HG03354 (cell line): ENCODE data around the gene CPXM2.

Experiments used
- ATAC-seq: cut with Tn5 transposase; IDR thresholded peaks from one replicate; pipeline ENCODE4 v1.9.1; 2021; ENCODE audit warnings: mild to moderate bottlenecking; ENCODE audit not compliant: unreplicated experiment, poor library complexity, severe bottlenecking

Gene CPXM2

DNA sequence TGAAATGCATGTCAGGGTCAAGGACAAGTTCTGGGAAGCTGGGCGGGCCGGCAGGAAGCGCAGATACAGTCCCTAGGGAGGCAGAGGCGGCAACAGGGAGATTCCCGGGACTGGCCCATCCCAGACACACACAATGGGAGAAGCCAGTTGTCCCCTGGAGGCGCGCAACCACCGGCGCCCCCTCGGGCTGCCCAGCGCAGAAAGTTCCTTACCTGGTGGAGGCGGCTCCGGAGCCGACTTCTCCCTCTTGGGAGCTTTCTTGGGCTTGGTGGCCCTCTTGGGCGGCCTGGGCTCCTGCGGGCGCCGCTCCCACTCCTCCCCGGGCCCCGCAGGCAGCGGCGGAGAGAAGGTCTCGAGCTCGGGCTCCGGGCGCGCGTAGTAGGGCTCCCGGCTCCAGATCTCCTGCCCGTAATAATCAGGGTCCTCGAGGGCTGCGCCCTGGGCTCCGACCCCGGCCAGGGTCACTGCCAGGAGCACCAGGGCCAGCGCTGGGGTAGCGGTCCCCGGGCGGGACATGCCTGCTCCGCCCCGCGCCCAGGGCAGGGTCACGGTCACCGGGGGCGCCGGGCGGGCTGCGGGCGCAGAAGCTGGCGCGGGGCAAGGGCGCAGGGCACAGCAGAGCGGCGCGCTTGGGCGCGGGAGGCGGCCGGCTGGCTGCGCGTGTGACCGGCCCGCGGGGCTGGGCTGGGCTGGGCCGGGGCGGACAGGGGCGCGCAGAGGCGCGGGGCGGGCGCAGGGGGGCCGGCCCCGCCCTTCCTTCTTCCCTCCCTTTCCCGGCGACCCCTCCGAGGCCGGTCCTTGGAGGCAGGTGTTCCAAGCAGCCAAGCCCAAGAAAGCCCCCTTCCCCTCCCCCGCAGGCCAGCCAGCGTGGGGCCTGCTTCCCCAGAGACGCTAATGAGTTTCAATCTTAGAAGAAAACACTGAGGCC lies at the start of gene CPXM2:
Gene CPXM2, minus strand, starts transcription at position 664 of the 928 bp plus-strand sequence. Its CDS starts 148 bp downstream, at position 516.
- ATAC-seq = no peak

DNA sequence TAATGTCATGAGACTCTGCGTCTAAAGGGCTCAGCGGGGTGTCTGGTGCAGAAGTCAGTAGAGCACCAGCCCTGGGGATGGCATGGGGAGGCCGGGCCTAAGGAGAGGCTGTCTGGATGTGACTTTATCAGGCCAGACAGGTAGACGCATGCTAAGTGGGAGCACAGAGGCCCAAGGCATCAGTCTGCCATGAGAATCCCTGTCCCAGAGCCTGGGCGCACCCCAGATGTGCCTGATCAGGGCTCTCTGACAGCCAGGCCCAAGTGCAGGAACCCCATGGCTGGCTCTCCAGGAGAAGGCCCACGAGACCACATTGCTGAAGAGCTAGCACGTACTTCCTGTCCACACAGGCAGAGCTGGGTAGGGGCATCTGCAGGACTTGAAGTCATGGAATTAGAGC lies 48.0 kb upstream of the CPXM2 start:
- ATAC-seq = no peak

DNA sequence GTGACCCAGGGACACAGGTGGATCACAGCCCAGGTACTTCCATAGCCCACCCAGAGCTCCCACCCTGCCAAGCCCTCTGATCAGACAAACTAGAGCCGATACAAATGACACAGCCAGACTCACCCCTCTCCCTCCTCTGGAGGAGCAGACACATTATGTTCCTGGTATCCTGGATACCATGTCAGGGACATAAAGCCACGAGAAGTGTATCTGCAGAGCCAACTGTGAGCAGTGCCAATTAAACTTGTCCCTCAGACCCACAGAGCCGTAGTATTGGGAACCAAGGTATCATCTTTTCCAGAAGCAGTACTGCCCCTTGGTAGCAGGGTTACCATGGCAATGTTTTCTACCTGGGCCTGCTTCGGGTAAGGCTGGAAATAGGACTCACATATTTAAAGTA lies 47.3 kb upstream of the CPXM2 start:
- ATAC-seq = no peak

- ATAC-seq = no peak
Measured at GRCh38 chr10:123936426-123936825, 44.8 kb upstream of the CPXM2 start.

DNA sequence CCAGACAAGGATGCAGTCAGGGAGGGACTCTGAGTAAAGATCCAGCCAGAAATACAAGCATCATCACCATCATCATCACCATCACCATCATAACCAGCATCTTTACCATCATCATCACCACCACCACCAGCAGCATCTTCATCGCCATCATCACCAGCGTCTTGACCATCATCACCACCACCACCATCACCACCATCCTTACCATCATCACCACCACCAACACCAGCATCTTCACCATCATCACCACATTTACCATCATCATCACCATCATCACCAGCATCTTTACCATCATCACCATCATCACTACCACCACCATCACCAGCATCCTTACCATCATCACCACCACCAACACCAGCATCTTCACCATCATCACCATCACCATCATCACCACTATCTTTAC lies 44.1 kb upstream of the CPXM2 start:
- ATAC-seq = no peak

- no peak for ATAC-seq
Measured at GRCh38 chr10:123934846-123935245, 43.2 kb upstream of the CPXM2 start.

- ATAC-seq = no peak
Measured at GRCh38 chr10:123930340-123931001, 38.9 kb upstream of the CPXM2 start.

DNA sequence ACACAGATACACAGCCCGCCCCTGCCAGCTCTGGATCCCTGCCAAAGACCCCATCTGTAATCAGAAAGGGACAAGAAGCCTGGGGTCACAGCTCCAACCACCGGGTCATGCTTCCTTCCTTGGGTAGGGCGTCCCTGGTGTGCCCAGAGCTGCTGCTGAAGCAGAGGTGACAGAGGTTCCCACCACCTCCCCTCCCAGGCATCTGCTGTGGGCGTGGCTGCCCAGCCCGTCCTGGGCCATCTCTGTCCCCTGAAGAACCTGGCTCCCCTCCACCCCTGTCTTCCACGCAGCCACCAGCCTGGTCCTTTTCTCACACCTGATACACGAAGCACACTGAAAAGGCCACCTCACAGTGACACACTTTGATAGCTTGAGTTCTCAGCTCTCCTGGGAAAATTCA lies 38.2 kb upstream of the CPXM2 start:
- ATAC-seq = no peak

- no peak for ATAC-seq
Measured at GRCh38 chr10:123928427-123928826, 36.8 kb upstream of the CPXM2 start.

- ATAC-seq = peak; percentile 61
Measured at GRCh38 chr10:123926401-123927264, 35.0 kb upstream of the CPXM2 start.

DNA sequence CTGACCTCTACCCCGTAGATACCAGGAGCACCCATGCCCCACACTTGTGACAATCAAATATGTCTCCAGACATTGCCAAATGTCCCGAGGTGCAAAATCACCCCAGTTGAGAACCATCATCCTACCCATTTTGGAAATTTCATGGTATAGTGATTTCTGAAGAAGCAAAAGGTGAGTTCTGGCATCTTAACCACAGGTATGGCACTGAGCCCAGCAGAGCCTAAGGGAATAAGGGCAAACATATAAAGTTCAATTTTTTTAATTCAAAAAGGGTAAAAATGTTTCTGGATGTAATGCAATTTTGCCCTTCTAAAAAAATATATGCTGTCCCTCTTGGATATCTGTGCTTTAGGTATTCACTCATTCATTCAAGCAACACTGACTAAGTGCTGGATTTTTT lies 30.5 kb upstream of the CPXM2 start:
- ATAC-seq = no peak

DNA sequence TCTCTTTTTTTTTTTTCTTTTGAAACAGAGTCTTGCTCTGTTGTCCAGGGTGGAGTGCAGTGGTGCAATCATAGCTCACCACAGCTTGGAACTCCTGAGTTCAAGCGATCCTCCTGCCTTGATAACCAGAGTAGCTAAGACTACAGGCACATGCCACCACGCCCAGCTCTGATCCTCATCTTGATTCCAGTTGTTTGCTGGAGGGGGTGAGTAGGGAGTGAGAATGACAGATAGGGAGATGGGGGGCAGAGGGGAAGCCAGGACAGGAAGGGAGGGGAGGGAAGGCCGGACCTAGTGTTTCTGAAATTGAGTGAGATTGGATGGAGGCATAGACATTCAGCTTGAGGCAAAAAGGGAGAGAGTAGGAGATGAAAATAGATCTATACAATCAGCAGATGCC lies 25.2 kb upstream of the CPXM2 start:
- ATAC-seq = no peak

DNA sequence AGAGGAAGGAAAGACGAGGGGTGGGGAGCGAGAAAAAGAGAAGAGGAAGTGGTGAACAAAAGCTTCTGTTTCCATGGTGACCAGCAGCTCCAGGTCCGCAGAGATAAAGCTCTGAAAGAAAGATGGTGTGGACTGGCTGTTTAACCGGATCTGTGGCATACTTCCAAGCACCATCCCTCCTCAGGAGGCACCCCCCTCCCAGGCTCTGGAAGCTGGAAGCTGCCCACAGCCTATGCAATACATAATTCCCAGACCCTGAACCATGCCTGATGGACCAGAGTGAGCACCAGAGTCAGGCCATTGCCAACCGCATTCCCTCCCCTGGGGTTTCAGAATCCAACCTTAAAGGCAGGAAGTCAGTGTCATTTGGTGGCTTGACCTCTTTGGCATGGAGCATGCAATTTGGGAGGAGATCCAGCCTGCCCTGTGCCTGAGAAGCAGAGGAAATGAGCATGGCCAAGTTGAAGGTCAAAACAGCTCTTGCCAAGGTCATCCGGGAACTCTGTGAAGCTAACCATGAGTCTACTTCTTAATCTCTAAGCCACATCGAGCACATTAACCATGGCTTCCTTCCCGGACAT lies 22.2 kb upstream of the CPXM2 start:
- ATAC-seq = no peak

GRCh38 chr10:123912871-123913270 lies 21.3 kb upstream of the CPXM2 start:
- no peak for ATAC-seq

DNA sequence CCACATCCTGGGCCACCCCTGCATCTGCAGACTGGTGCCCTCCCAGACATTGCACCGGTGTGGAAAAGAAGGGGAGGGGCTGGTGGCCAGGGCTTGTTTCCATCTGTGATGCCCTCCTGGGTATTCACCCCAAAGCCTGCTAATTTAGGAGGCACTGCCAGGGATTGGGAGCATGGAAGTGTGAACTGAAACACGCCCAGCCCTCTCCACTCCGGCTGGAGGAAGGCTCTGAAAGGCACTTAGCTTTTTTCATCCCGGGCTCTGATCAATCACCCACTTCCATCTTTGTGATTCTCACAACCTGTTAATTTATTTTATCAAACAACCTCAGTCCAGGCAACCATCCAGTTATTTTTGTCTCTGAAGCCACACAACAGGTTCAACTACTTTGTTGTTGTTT lies 20.9 kb upstream of the CPXM2 start:
- ATAC-seq = no peak

GRCh38 chr10:123911866-123912265 lies 20.3 kb upstream of the CPXM2 start:
- no peak for ATAC-seq

- ATAC-seq = no peak
Measured at GRCh38 chr10:123909866-123910265, 18.3 kb upstream of the CPXM2 start.

DNA sequence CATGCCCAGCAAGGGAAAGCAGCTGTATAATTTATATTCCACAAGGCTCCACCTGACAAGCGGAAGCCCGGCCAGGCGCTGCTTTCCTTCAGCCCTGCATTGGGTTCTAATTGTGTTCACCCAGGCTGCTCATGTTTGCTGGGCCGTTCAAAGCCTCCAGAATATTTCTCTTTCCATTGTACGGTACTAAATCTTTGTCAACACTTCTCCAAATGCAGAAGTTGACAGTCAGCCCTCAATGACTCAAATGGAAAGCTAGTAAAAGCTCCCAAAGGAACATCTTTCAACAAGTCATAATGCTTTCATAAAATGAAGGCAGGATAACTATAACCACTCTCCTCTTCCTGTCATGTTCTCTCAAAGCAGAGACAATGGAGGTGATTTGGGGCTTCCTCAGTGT lies 17.8 kb upstream of the CPXM2 start:
- no peak for ATAC-seq

GRCh38 chr10:123908379-123908778 lies 16.8 kb upstream of the CPXM2 start:
- no peak for ATAC-seq
